IPS-NIHi11 (cell line): ENCODE data around the gene ESYT3.
A peak's percentile ranks its signal among the peaks of the same experiment; 100 is the strongest.

Experiments
- DNase-seq: peaks from one replicate; pipeline ENCODE4 v3.0.0; 2012; ENCODE audit warnings: mixed read lengths, low spot score

The ESYT3 gene

GRCh38 chr3:138434276-138434874 lies at the start of gene ESYT3:
TSS of gene ESYT3 (plus strand) at chr3:138434616. CDS start at chr3:138434799, 183 bp downstream.
- peak; percentile 93 for DNase-seq

- DNase-seq = no peak
These were observed 49.4 kb upstream of the ESYT3 start for GRCh38 chr3:138384976-138385375.

GRCh38 chr3:138389144-138389601 lies 45.2 kb upstream of the ESYT3 start:
- no peak for DNase-seq

- peak; percentile 41 for DNase-seq
These were observed 44.4 kb upstream of the ESYT3 start for GRCh38 chr3:138389841-138390581.

- DNase-seq = no peak
These were observed 43.9 kb upstream of the ESYT3 start for GRCh38 chr3:138390582-138390932.

- DNase-seq = no peak
These were observed 40.3 kb upstream of the ESYT3 start for GRCh38 chr3:138394156-138394555.

GRCh38 chr3:138394686-138395085 lies 39.7 kb upstream of the ESYT3 start:
- no peak for DNase-seq

GRCh38 chr3:138395865-138396751 lies 38.3 kb upstream of the ESYT3 start:
- peak; percentile 40 for DNase-seq

- peak; percentile 43 for DNase-seq
These were observed 37.5 kb upstream of the ESYT3 start for GRCh38 chr3:138396752-138397410.

GRCh38 chr3:138397983-138398382 lies 36.4 kb upstream of the ESYT3 start:
- DNase-seq = no peak

- no peak for DNase-seq
These were observed 35.4 kb upstream of the ESYT3 start for GRCh38 chr3:138398791-138399575.

- DNase-seq = no peak
These were observed 34.6 kb upstream of the ESYT3 start for GRCh38 chr3:138399766-138400165.

GRCh38 chr3:138400651-138401070 lies 33.8 kb upstream of the ESYT3 start:
- DNase-seq = no peak

GRCh38 chr3:138401834-138402233 lies 32.6 kb upstream of the ESYT3 start:
- DNase-seq = no peak

- no peak for DNase-seq
These were observed 30.3 kb upstream of the ESYT3 start for GRCh38 chr3:138404121-138404520.

- DNase-seq = no peak
These were observed 29.4 kb upstream of the ESYT3 start for GRCh38 chr3:138405001-138405400.

GRCh38 chr3:138405486-138405885 lies 28.9 kb upstream of the ESYT3 start:
- DNase-seq = no peak

- no peak for DNase-seq
These were observed 27.8 kb upstream of the ESYT3 start for GRCh38 chr3:138406606-138407005.

GRCh38 chr3:138407236-138407907 lies 27.0 kb upstream of the ESYT3 start:
- no peak for DNase-seq

GRCh38 chr3:138408751-138409570 lies 25.5 kb upstream of the ESYT3 start:
- no peak for DNase-seq
